Panc1 (cell line): ENCODE data around the gene WASL.

ENCODE experiments used
- CTCF ChIP-seq: fragments of 450-650 bp; IDR thresholded peaks from 2 replicates; pipeline ENCODE4 v1.5.1; 2017; ENCODE audit warnings: mild to moderate bottlenecking
- POLR2AphosphoS5 ChIP-seq: IDR thresholded peaks from 2 replicates; pipeline ENCODE4 v1.6.1; 2012; ENCODE audit warnings: mild to moderate bottlenecking, low read depth, low read length, moderate library complexity
- REST ChIP-seq, 2 experiments: IDR thresholded peaks; 2 replicates each; pipeline ENCODE4 v1.6.1; 2011 to 2012; ENCODE audit warnings: low read depth in 2 of 2, control low read depth in 1 of 2, low read length in 1 of 2, mild to moderate bottlenecking in 1 of 2, moderate library complexity in 1 of 2; ENCODE audit not compliant: insufficient read depth in 1 of 2

- TF ChIP-seq CTCF (peak; percentile 4; the same call in 1 of the 2 replicates), POLR2AphosphoS5 (no peak), REST (IDR thresholded peaks at IDR 0.05; ENCODE audit: insufficient read depth in 1 of 2, low read depth in 2 of 2, low read length in 1 of 2) (no peak)
Observed at GRCh38 chr7:123716877-123717276, 31.9 kb downstream of the WASL start.
